K562 (cell line): Measurements from ENCODE around the gene PRCC. TPM values are rescaled to one million over a fixed set of nuclear protein-coding genes. Genes with fewer than 3 reads are reported as not detected.

Source experiments
- GTF2E2 ChIP-seq: fragments of 200-800 bp; sonication (Bioruptor generic); IDR thresholded peaks from 2 replicates; pipeline ENCODE4 v1.6.1; 2016; ENCODE audit warnings: missing genetic modification characterization, missing compliant biosample characterization
- KAT7 ChIP-seq: sonication (generic); formaldehyde crosslinking; IDR thresholded peaks from 2 replicates; pipeline ENCODE4 v1.8.0; 2022; ENCODE audit warnings: missing genetic modification reagents, mild to moderate bottlenecking, borderline replicate concordance
- LARP7 ChIP-seq: fragments of 450-650 bp; IDR thresholded peaks from 2 replicates; pipeline ENCODE4 v1.6.1; 2016
- MECOM ChIP-seq: fragments of 250-450 bp; sonication (Bioruptor Pico); IDR thresholded peaks from 2 replicates; pipeline ENCODE4 v1.8.0; 2022; ENCODE audit warnings: inconsistent platforms
- NFIX ChIP-seq: fragments of 250-450 bp; sonication (Bioruptor Pico); IDR thresholded peaks from 2 replicates; pipeline ENCODE4 v1.4.0; 2020; ENCODE audit warnings: low read depth, mild to moderate bottlenecking, moderate library complexity
- NFYB ChIP-seq: IDR thresholded peaks from 2 replicates; pipeline ENCODE4 v1.6.1; 2011; ENCODE audit warnings: mild to moderate bottlenecking, moderate library complexity; ENCODE audit not compliant: insufficient read length; ENCODE audit errors: extremely low read depth
- NR3C1 ChIP-seq: sonication (generic); formaldehyde crosslinking; IDR thresholded peaks from 2 replicates; pipeline ENCODE4 v1.8.1; 2022; ENCODE audit warnings: missing genetic modification reagents
- NR4A1 ChIP-seq, 2 experiments: fragments of 250-450 bp in 1 of 2; fragments of 450-650 bp in 1 of 2; sonication (Bioruptor Pico) in 1 of 2; IDR thresholded peaks; 2 replicates each; pipeline versions ENCODE4 v1.4.0 to v1.6.1; 2016 to 2020; ENCODE audit warnings: mild to moderate bottlenecking in 2 of 2, missing compliant biosample characterization in 1 of 2, missing genetic modification characterization in 1 of 2, moderate library complexity in 1 of 2
- TCF3 ChIP-seq: sonication (generic); formaldehyde crosslinking; IDR thresholded peaks from 2 replicates; pipeline ENCODE4 v1.4.0; 2020; ENCODE audit warnings: mild to moderate bottlenecking, missing genetic modification reagents
- THRAP3 ChIP-seq: fragments of 450-650 bp; IDR thresholded peaks from 2 replicates; pipeline ENCODE4 v1.6.1; 2016; ENCODE audit warnings: mild to moderate bottlenecking, inconsistent platforms, borderline replicate concordance
- XRCC4 ChIP-seq: IDR thresholded peaks from one replicate; pipeline ENCODE4 v1.6.1; 2011; ENCODE audit not compliant: insufficient read depth, insufficient read length; ENCODE audit errors: extremely low read depth
- ZBTB7A ChIP-seq: IDR thresholded peaks from 2 replicates; pipeline ENCODE4 v1.6.1; 2011; ENCODE audit warnings: low read depth, mild to moderate bottlenecking, low read length, moderate library complexity, borderline replicate concordance; ENCODE audit not compliant: control insufficient read depth
- ZNF239 ChIP-seq: fragments of 250-450 bp; sonication (Bioruptor Pico); IDR thresholded peaks from 2 replicates; pipeline ENCODE4 v1.4.0; 2020; ENCODE audit warnings: mild to moderate bottlenecking
- ZNF584 ChIP-seq: fragments of 200-800 bp; sonication (Bioruptor generic); IDR thresholded peaks from 2 replicates; pipeline ENCODE4 v1.6.1; 2016; ENCODE audit warnings: low read depth, mild to moderate bottlenecking, missing genetic modification characterization, missing compliant biosample characterization
- polyA plus RNA-seq, 8 experiments: library from polyadenylated mRNA; depleted of rRNA in 4 of 8; stranded (reverse) in 5 of 8; unstranded in 3 of 8; fragments of >200 nt; fragmentation: Nextera tagmentation in 2 of 8; fragmentation: Illumina TruSeq in 1 of 8; extraction: Ambion mirVana in 2 of 8; extraction: Trizol in 1 of 8; gene quantifications; 2 replicates each; pipeline versions ENCODE4 v1.2.1 to v1.2.3, GENCODE V29; 2011 to 2014; ENCODE audit warnings: inconsistent platforms in 1 of 8, missing spikeins in 1 of 8
- total RNA-seq, 7 experiments: library from RNA; depleted of rRNA in 6 of 7; stranded (reverse); fragments of >200 nt in 6 of 7; fragmentation: Illumina TruSeq in 2 of 7; extraction: Trizol in 2 of 7; gene quantifications; 2 replicates each; pipeline versions ENCODE4 v1.2.1 to v1.2.3, GENCODE V29; 2011 to 2021; ENCODE audit warnings: low replicate concordance in 1 of 7
- TF ChIP-seq, protein P1 (sequence below): fragments of 450-650 bp; IDR thresholded peaks from 2 replicates; pipeline ENCODE4 v1.6.1; 2016; ENCODE audit warnings: mild to moderate bottlenecking
- TF ChIP-seq, protein P2 (sequence below): sonication (generic); formaldehyde crosslinking; IDR thresholded peaks from 2 replicates; pipeline ENCODE4 v1.8.0; 2022; ENCODE audit warnings: missing genetic modification reagents, mild to moderate bottlenecking, borderline replicate concordance
- TF ChIP-seq, protein P3 (sequence below), 2 experiments: fragments of 450-650 bp in 1 of 2; sonication (generic) in 1 of 2; formaldehyde crosslinking in 1 of 2; IDR thresholded peaks in 1 of 2; conservative IDR thresholded peaks in 1 of 2; 2 replicates each; pipeline versions ENCODE4 v1.6.1 to v1.8.1; 2016 to 2023; ENCODE audit warnings: mild to moderate bottlenecking in 2 of 2, moderate library complexity in 2 of 2, inconsistent platforms in 1 of 2, missing genetic modification reagents in 1 of 2
- TF ChIP-seq, protein P4 (sequence below): IDR thresholded peaks from 2 replicates; pipeline ENCODE4 v1.6.1; 2011; ENCODE audit warnings: borderline replicate concordance, low read depth, mild to moderate bottlenecking, moderate library complexity, low read length; ENCODE audit not compliant: insufficient read depth, poor library complexity, severe bottlenecking

Gene PRCC
- total and polyA plus RNA-seq, 9 of the 15 experiments (the other 6 are each of a cell fraction or from before 2014, with no cell fraction given), result 23.9 to 201 (median 41.1) TPM

DNA sequence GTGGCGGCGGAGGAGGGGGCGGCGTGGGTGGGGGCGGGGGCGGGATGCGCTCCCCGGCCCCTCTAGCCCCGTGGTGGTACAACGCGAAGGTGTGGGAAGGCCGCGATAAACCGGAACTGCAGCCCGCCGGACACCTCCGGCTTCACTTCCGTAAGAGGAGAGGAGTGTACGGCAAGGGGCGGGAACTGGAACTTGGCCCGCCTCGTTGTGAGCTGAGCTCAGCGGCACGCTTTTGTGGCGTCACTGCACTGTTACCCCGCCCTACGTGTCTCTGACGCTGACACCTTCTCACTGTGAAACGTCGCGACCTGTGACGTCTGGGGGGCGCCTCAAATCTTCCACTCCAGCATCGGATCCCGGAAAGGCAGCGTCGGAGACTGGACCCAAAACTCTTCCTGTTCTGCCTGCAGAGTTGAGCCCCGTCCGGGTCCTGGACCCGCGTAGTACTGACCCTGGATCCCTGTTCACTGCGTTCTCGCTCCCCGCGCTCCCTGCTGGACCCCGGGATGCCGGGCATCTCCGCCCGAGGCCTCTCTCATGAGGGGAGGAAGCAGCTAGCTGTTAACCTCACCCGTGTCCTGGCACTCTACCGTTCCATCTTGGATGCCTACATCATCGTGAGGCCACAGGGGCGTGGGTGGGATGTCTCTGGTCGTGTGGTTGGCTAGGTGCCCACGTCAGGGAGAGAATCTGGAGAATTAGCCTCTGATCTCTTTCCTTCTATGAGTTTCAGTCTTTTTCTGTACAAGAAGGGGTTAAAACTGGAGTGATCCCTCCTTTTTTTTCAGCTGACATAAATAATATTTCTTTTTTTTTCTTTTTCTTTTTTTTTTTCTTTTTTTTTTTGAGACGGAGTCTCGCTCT lies 38.5 kb upstream of the PRCC start, which contains the start of gene ISG20L2 (continued):
- TF ChIP-seq, protein P1, sequence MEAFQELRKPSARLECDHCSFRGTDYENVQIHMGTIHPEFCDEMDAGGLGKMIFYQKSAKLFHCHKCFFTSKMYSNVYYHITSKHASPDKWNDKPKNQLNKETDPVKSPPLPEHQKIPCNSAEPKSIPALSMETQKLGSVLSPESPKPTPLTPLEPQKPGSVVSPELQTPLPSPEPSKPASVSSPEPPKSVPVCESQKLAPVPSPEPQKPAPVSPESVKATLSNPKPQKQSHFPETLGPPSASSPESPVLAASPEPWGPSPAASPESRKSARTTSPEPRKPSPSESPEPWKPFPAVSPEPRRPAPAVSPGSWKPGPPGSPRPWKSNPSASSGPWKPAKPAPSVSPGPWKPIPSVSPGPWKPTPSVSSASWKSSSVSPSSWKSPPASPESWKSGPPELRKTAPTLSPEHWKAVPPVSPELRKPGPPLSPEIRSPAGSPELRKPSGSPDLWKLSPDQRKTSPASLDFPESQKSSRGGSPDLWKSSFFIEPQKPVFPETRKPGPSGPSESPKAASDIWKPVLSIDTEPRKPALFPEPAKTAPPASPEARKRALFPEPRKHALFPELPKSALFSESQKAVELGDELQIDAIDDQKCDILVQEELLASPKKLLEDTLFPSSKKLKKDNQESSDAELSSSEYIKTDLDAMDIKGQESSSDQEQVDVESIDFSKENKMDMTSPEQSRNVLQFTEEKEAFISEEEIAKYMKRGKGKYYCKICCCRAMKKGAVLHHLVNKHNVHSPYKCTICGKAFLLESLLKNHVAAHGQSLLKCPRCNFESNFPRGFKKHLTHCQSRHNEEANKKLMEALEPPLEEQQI, result no peak
- no peak for TF ChIP-seq NFYB
- TF ChIP-seq KAT7, result no peak
- no peak; the same call in 1 of the 2 replicates for TF ChIP-seq ZBTB7A
- no peak for TF ChIP-seq MECOM (CRISPR knock-in tag)
- no peak; the same call in 1 of the 2 replicates for TF ChIP-seq GTF2E2
- no peak for TF ChIP-seq TCF3 (CRISPR knock-in tag)
- TF ChIP-seq ZNF239, result no peak
- no peak for TF ChIP-seq LARP7
- no peak for TF ChIP-seq NR4A1 (CRISPR knock-in tag; IDR thresholded peaks at IDR 0.05)
- TF ChIP-seq NR4A1 (tag; IDR thresholded peaks at IDR 0.05), result no peak
- TF ChIP-seq, protein P2, sequence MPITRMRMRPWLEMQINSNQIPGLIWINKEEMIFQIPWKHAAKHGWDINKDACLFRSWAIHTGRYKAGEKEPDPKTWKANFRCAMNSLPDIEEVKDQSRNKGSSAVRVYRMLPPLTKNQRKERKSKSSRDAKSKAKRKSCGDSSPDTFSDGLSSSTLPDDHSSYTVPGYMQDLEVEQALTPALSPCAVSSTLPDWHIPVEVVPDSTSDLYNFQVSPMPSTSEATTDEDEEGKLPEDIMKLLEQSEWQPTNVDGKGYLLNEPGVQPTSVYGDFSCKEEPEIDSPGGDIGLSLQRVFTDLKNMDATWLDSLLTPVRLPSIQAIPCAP (CRISPR knock-in tag), result no peak
- TF ChIP-seq, protein P3, sequence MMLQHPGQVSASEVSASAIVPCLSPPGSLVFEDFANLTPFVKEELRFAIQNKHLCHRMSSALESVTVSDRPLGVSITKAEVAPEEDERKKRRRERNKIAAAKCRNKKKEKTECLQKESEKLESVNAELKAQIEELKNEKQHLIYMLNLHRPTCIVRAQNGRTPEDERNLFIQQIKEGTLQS (IDR thresholded peaks at IDR 0.05), result peak; percentile 67
- TF ChIP-seq, protein P3 (CRISPR knock-in tag; conservative IDR thresholded peaks at IDR 0.05), result peak; percentile 62; the same call in 1 of the 2 replicates
- TF ChIP-seq ZNF584, result no peak
- TF ChIP-seq NR3C1 (CRISPR knock-in tag), result no peak
- TF ChIP-seq THRAP3, result no peak
- TF ChIP-seq XRCC4, result no peak
- no peak for TF ChIP-seq NFIX
- TF ChIP-seq, protein P4, sequence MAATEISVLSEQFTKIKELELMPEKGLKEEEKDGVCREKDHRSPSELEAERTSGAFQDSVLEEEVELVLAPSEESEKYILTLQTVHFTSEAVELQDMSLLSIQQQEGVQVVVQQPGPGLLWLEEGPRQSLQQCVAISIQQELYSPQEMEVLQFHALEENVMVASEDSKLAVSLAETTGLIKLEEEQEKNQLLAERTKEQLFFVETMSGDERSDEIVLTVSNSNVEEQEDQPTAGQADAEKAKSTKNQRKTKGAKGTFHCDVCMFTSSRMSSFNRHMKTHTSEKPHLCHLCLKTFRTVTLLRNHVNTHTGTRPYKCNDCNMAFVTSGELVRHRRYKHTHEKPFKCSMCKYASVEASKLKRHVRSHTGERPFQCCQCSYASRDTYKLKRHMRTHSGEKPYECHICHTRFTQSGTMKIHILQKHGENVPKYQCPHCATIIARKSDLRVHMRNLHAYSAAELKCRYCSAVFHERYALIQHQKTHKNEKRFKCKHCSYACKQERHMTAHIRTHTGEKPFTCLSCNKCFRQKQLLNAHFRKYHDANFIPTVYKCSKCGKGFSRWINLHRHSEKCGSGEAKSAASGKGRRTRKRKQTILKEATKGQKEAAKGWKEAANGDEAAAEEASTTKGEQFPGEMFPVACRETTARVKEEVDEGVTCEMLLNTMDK, result no peak
